C4-2B (cell line): ENCODE data around the gene TEX55.

Source experiments
- H3K27ac ChIP-seq: fragments of 450-650 bp; 2 replicates; pipeline ENCODE4 v1.5.1; 2017
- ZFX ChIP-seq: fragments of 450-650 bp; IDR thresholded peaks from 2 replicates; pipeline ENCODE4 v1.6.1; 2017
- TF ChIP-seq, protein P1 (sequence below): fragments of 450-650 bp; conservative IDR thresholded peaks from 2 replicates; pipeline ENCODE4 v1.5.1; 2017; ENCODE audit warnings: mild to moderate bottlenecking

The TEX55 gene

DNA sequence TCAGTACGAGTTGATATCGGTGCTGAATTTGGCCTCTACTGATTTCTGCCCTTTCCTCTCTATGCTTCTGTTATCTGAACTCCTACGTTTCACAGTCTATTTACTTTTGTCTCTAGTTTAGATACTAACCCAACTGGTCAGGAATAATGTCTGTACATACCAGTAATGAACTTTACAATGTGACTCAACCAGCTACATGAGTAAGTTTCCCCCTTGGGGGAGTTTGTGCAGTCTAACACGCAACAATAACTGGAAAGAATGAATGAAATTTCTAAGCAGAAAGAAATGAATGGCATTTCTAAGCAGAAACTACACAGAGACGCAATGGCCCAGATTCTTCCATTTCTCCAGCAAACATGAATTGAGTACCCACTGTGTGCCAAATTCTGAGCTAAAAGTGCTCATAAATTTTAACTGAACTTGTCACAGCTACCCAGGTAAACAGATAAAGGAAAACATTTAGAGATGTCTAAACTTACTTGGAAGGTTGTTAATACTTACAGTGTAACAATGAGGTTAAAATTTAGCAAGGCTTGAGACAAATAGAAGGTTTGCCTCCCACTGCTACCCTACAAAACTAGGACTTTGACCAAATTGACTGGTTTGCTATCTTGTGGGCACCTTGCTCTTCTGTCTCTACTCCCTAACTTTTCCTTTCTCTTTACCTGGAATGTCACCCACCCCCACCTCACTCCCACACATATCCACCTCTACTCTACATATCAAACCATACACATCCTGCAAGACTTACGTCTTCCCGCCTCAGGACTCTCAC lies 39.0 kb downstream of the TEX55 start:
- no peak for TF ChIP-seq ZFX
- TF ChIP-seq, protein P1, sequence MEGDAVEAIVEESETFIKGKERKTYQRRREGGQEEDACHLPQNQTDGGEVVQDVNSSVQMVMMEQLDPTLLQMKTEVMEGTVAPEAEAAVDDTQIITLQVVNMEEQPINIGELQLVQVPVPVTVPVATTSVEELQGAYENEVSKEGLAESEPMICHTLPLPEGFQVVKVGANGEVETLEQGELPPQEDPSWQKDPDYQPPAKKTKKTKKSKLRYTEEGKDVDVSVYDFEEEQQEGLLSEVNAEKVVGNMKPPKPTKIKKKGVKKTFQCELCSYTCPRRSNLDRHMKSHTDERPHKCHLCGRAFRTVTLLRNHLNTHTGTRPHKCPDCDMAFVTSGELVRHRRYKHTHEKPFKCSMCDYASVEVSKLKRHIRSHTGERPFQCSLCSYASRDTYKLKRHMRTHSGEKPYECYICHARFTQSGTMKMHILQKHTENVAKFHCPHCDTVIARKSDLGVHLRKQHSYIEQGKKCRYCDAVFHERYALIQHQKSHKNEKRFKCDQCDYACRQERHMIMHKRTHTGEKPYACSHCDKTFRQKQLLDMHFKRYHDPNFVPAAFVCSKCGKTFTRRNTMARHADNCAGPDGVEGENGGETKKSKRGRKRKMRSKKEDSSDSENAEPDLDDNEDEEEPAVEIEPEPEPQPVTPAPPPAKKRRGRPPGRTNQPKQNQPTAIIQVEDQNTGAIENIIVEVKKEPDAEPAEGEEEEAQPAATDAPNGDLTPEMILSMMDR, result no peak
- H3K27ac ChIP-seq, result no peak overlapping the region

GRCh38 chr3:119187266-119187665 lies 41.3 kb downstream of the TEX55 start:
- H3K27ac ChIP-seq, result no peak overlapping the region
- TF ChIP-seq, protein P1, result no peak
- no peak for TF ChIP-seq ZFX

DNA sequence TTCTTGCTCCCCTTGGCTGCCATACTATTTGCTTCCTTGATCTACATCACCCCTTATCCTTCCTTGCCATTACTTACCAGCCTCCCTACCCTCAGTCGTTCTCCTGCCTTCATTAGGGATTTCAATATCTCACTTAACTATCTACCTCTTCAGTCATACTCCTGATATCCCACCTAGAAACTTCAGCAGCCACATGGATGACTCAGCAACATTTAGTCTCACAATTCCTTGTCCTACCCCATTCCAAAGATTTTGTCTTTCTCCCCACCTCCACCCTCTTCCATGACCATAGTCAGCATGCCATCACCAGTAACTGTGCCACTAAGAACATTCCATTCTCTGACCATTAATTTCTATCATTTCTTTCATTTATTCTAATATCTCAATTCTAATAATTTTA lies 45.8 kb downstream of the TEX55 start:
- TF ChIP-seq ZFX, result no peak
- TF ChIP-seq, protein P1, result no peak
- no peak overlapping the region for H3K27ac ChIP-seq

DNA sequence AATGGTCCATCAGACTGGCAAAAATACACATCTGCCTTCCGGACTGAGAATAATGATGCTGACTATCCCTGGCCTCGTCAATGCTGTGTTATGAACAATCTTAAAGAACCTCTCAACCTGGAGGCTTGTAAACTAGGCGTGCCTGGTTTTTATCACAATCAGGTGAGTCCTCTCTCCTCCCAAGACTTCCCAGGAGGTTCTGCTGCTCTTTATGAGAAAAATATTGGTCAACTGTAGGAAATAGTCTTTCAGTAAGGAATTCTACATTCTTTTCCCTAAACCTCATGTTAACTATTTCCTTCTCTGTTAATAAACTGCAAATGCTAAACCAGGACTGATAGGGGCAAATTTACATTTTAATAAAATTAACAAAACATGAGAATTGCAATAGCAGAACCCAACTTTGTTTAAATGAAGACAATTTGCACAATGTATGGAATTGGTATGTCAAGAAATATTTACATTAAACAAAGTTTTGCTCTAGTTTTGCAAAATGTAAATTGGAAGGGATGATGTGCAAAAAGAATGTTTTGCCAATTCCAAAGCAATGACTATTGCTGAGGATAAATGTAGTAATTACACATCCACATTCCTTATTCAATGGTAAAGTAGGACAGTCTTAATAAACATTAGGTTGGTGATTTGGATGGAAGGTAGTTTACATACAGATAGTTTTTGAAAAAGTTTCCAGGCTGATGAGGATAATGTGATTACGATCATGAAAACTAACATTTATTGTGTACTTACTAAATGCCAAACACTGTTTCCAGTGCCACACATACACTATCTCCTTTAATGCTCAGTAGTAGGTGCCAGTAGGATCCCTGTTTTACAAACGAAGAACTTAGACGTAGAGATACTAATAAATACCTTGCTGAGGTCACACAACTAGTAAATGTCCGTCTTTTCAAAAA lies 48.5 kb downstream of the TEX55 start:
- no peak overlapping the region for H3K27ac ChIP-seq
- TF ChIP-seq ZFX, result no peak
- TF ChIP-seq, protein P1, result no peak

DNA sequence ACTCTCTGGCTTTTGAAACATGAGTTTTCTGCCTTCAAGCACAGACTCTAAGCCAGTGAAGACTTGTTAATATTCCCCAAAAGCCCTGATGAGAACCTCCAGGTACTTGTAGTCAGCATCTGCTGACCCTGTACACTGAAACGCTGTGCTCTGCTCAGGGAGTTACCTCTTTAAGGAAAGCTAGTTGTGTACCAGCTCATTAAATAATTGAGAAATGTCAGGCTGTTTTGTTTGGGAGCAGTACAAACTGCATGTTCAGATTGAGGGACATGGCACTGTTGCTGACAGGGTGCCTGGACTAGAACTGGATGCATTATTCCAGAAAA lies 49.1 kb downstream of the TEX55 start:
- TF ChIP-seq, protein P1, result no peak
- no peak overlapping the region for H3K27ac ChIP-seq

GRCh38 chr3:119195911-119196310 lies 49.9 kb downstream of the TEX55 start:
- H3K27ac ChIP-seq, result no peak overlapping the region
- no peak for TF ChIP-seq ZFX
- TF ChIP-seq, protein P1, result no peak
